ENCODE data around the gene ULK4. TPM values are rescaled to one million over a fixed set of nuclear protein-coding genes. Genes with fewer than 3 reads are reported as not detected.

Gene ULK4
- total and polyA plus RNA-seq, 2 of the 4 experiments (the other 2 are of a cell fraction): 2.7 to 5.0 TPM

DNA sequence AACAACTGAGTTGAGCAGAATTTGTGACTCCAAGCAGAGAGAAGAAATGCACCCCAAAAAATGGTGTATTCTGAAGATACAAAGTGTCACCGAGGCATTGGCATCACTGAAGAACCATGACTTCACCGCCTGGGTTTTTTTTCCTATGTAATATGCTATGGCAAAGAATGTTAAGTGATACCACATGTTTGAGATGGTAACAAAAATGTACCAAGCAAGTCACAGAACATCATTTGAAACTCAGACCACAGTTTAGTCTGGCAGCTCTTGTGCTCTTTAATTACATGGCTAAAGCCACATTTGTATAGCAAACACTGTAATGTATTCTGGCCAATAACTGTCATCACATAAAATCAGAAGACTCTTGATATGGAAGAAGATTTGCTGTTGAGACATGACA lies 323.5 kb downstream of the ULK4 start:
- no peak overlapping the region for H2AFZ ChIP-seq (replicated peaks; ENCODE audit: low read length, poor library complexity)
- H4K5ac ChIP-seq (ENCODE audit: low read depth, low read length): no peak overlapping the region
- no peak overlapping the region for H3K4me2 ChIP-seq (ENCODE audit: low read depth, low read length)
- ATAC-seq (ENCODE audit: low read depth) (no peak), DNase-seq (no peak)
- no peak overlapping the region for H2AK9ac ChIP-seq (replicated peaks; ENCODE audit: low read depth, low read length, poor library complexity)
- no peak overlapping the region for H3K14ac ChIP-seq (replicated peaks; ENCODE audit: low read depth, low read length)
- no peak overlapping the region for H2BK20ac ChIP-seq (ENCODE audit: low read depth, low read length)
- H3K36me3 ChIP-seq (ENCODE audit: control insufficient read depth, insufficient read depth, low read length): no peaks in the 10 kb centered on the region
- H3K18ac ChIP-seq (ENCODE audit: low read depth, low read length): no peak overlapping the region
- 0 out of 2 replicates have a peak, but pooled peaks cover 2% of the 10 kb centered on the region for H3K4me1 ChIP-seq (ENCODE audit: control insufficient read depth, insufficient read depth, low read length)
- no CpG with 5 or more reads among the region's 2 CpGs for WGBS, 2 experiments (ENCODE audit: extremely low coverage in 2 of 2, insufficient read length in 1 of 2)
- no peak overlapping the region for H4K8ac ChIP-seq (ENCODE audit: low read depth in 2 of 2, low read length in 2 of 2)
- no peak overlapping the region for H2BK15ac ChIP-seq (ENCODE audit: low read depth, low read length)
- no peak overlapping the region for H3K23ac ChIP-seq (ENCODE audit: low read depth, low read length)
- in situ Hi-C loops (cut with MboI; ENCODE audit: low sequenced_read_pairs) (no loop called here), dilution Hi-C loops (cut with HindIII; ENCODE audit: low sequenced_read_pairs, unreplicated experiment) (no loop called here), intact Hi-C loops (cut with micrococcal nuclease) (no loop called here)
- H3K27me3 ChIP-seq (ENCODE audit: control insufficient read depth, insufficient read depth, low read length): no peaks in the 10 kb centered on the region
- no peak overlapping the region for H4K91ac ChIP-seq (ENCODE audit: insufficient read depth, low read depth, low read length)
- no peak overlapping the region for H2BK5ac ChIP-seq (ENCODE audit: low read depth, low read length, poor library complexity, severe bottlenecking)
- ChIA-PET CTCF (no interaction called here), POLR2A (ENCODE audit: unreplicated experiment) (no interaction called here)
- no peak overlapping the region for H3K9ac ChIP-seq (ENCODE audit: low read depth, low read length)
- no peaks in the 10 kb centered on the region for H3K9me3 ChIP-seq (ENCODE audit: control insufficient read depth, insufficient read depth, low read length)
- H4K20me1 ChIP-seq (ENCODE audit: insufficient read depth, low read length): no peaks in the 10 kb centered on the region
- H3K56ac ChIP-seq (ENCODE audit: extremely low read depth, insufficient read depth, low read length): no peak overlapping the region
- H3K4ac ChIP-seq (ENCODE audit: low read depth, low read length): no peak overlapping the region
- TF ChIP-seq RFX5 (IDR thresholded peaks at IDR 0.05; ENCODE audit: low read depth, low read length): no peak
- no peak for TF ChIP-seq NFE2L2 (IDR thresholded peaks at IDR 0.05; ENCODE audit: low read depth, low read length)
- no TSS peak for BruUV-seq (replicated peaks)
- 0 out of 2 replicates have a peak, but pooled peaks cover 4% of the 10 kb centered on the region for H3K9me1 ChIP-seq (ENCODE audit: insufficient read depth, low read length)
- H3K27ac ChIP-seq (ENCODE audit: insufficient read depth, low read length): no peak overlapping the region
- no peak overlapping the region for H2BK120ac ChIP-seq (ENCODE audit: low read depth, low read length)
- no peaks in the 10 kb centered on the region for H3K79me1 ChIP-seq (ENCODE audit: low read depth in 1 of 2, low read length in 2 of 2)
- no peak overlapping the region for H2AK5ac ChIP-seq (ENCODE audit: low read depth, low read length)
- no peak overlapping the region for H3K4me3 ChIP-seq (ENCODE audit: insufficient read depth, low read depth, low read length)
